ENCODE results near the gene SLC35G3.

SLC35G3 gene

GRCh38 chr17:35239823-35240222, 45.6 kb upstream of the SLC35G3 start:
- no peak overlapping the region for H3K4me3 ChIP-seq (ENCODE audit: insufficient read depth, low read length, poor library complexity, severe bottlenecking)
- no peak overlapping the region for H3K27ac ChIP-seq (ENCODE audit: low read depth, low read length)
- no peak overlapping the region for H3K4me2 ChIP-seq (ENCODE audit: low read depth, low read length, poor library complexity, severe bottlenecking)
- H3K9me2 ChIP-seq (replicated peaks; ENCODE audit: insufficient read depth, low read length), result no peaks in the 10 kb centered on the region
- H3K79me2 ChIP-seq (ENCODE audit: insufficient read depth, low read length), result no peaks in the 10 kb centered on the region
- no peak overlapping the region for H3K9ac ChIP-seq (ENCODE audit: low read length)
- no peaks in the 10 kb centered on the region for H3K9me3 ChIP-seq (ENCODE audit: insufficient read depth, low read length)
- no peaks in the 10 kb centered on the region for H3F3A ChIP-seq (ENCODE audit: insufficient read depth)
- TF ChIP-seq EZH2phosphoT487 (conservative IDR thresholded peaks at IDR 0.05; ENCODE audit: low read length), result no peak
- TF ChIP-seq, protein P1, sequence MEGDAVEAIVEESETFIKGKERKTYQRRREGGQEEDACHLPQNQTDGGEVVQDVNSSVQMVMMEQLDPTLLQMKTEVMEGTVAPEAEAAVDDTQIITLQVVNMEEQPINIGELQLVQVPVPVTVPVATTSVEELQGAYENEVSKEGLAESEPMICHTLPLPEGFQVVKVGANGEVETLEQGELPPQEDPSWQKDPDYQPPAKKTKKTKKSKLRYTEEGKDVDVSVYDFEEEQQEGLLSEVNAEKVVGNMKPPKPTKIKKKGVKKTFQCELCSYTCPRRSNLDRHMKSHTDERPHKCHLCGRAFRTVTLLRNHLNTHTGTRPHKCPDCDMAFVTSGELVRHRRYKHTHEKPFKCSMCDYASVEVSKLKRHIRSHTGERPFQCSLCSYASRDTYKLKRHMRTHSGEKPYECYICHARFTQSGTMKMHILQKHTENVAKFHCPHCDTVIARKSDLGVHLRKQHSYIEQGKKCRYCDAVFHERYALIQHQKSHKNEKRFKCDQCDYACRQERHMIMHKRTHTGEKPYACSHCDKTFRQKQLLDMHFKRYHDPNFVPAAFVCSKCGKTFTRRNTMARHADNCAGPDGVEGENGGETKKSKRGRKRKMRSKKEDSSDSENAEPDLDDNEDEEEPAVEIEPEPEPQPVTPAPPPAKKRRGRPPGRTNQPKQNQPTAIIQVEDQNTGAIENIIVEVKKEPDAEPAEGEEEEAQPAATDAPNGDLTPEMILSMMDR (IDR thresholded peaks at IDR 0.05; ENCODE audit: insufficient read depth, low read length, poor library complexity, severe bottlenecking), result no peak
- H3K27me3 ChIP-seq (ENCODE audit: low read length), result no peaks in the 10 kb centered on the region
- H4K20me1 ChIP-seq (ENCODE audit: low read depth, low read length), result no peaks in the 10 kb centered on the region
- no peak overlapping the region for H2AFZ ChIP-seq (ENCODE audit: low read depth, low read length, severe bottlenecking)
- H3K36me3 ChIP-seq (ENCODE audit: low read length), result no peaks in the 10 kb centered on the region

- Histone ChIP-seq H4K20me1 (ENCODE audit: low read depth, low read length) (no peaks in the 10 kb centered on the region), H3K9me3 (ENCODE audit: insufficient read depth, low read length) (no peaks in the 10 kb centered on the region), H3K9me2 (replicated peaks; ENCODE audit: insufficient read depth, low read length) (no peaks in the 10 kb centered on the region), H3K4me3 (ENCODE audit: insufficient read depth, low read length, poor library complexity, severe bottlenecking) (no peak overlapping the region), H3K9ac (ENCODE audit: low read length) (no peak overlapping the region), H3K36me3 (ENCODE audit: low read length) (no peaks in the 10 kb centered on the region), H2AFZ (ENCODE audit: low read depth, low read length, severe bottlenecking) (no peak overlapping the region), H3K79me2 (ENCODE audit: insufficient read depth, low read length) (no peaks in the 10 kb centered on the region), H3F3A (ENCODE audit: insufficient read depth) (no peaks in the 10 kb centered on the region), H3K4me2 (ENCODE audit: low read depth, low read length, poor library complexity, severe bottlenecking) (no peak overlapping the region), H3K27ac (ENCODE audit: low read depth, low read length) (no peak overlapping the region), H3K27me3 (ENCODE audit: low read length) (no peaks in the 10 kb centered on the region)
- TF ChIP-seq, protein P1 (IDR thresholded peaks at IDR 0.05; ENCODE audit: insufficient read depth, low read length, poor library complexity, severe bottlenecking), result no peak
- TF ChIP-seq EZH2phosphoT487 (conservative IDR thresholded peaks at IDR 0.05; ENCODE audit: low read length), result no peak
Measured at GRCh38 chr17:35238821-35239220, 44.6 kb upstream of the SLC35G3 start.

- H3K36me3 ChIP-seq (ENCODE audit: low read length), result no peaks in the 10 kb centered on the region
Measured at GRCh38 chr17:35236821-35237220, 42.6 kb upstream of the SLC35G3 start.

More at GRCh38 chr17:35236821-35237220, 42.6 kb upstream of the SLC35G3 start:
- Histone ChIP-seq H3F3A (ENCODE audit: insufficient read depth) (no peaks in the 10 kb centered on the region), H3K79me2 (ENCODE audit: insufficient read depth, low read length) (no peaks in the 10 kb centered on the region), H3K9ac (ENCODE audit: low read length) (no peak overlapping the region), H3K4me2 (ENCODE audit: low read depth, low read length, poor library complexity, severe bottlenecking) (no peak overlapping the region), H2AFZ (ENCODE audit: low read depth, low read length, severe bottlenecking) (no peak overlapping the region), H3K27ac (ENCODE audit: low read depth, low read length) (no peak overlapping the region), H3K27me3 (ENCODE audit: low read length) (no peaks in the 10 kb centered on the region), H3K9me3 (ENCODE audit: insufficient read depth, low read length) (no peaks in the 10 kb centered on the region), H3K4me3 (ENCODE audit: insufficient read depth, low read length, poor library complexity, severe bottlenecking) (no peak overlapping the region), H3K9me2 (replicated peaks; ENCODE audit: insufficient read depth, low read length) (no peaks in the 10 kb centered on the region), H4K20me1 (ENCODE audit: low read depth, low read length) (no peaks in the 10 kb centered on the region)
- no peak for TF ChIP-seq EZH2phosphoT487 (conservative IDR thresholded peaks at IDR 0.05; ENCODE audit: low read length)
- TF ChIP-seq, protein P1 (IDR thresholded peaks at IDR 0.05; ENCODE audit: insufficient read depth, low read length, poor library complexity, severe bottlenecking), result no peak
